ENCODE results near the gene TMEM270.

The TMEM270 gene

GRCh38 chr7:73885975-73886798 is 25.2 kb downstream of the TMEM270 start:
- WGBS (ENCODE audit: insufficient coverage), result 0% methylated on average over 15 of the region's 25 CpGs
- CTCF ChIA-PET, result interaction anchor here (0.6 to 13.0 kb wide), 11 partner anchors 24 to 143 kb away, joined by 3 to 84 read pairs (median 3); no protein-coding TSS in a partner anchor
- POLR2A ChIA-PET, result interaction anchor here (0.5 to 3.6 kb wide), 5 partner anchors 89 to 315 kb away, joined by 3 to 30 read pairs (median 4); no protein-coding TSS in a partner anchor
- H3K4me1 ChIP-seq (ENCODE audit: control extremely low read depth in 1 of 4, control insufficient read depth in 4 of 4, insufficient read depth in 4 of 4, low read length in 3 of 4), result peaks cover 0 to 49% (median 31%) of the 10 kb centered on the region in 4 experiments
- peak overlapping the region; percentile 80 to 87 for H3K27ac ChIP-seq (ENCODE audit: insufficient read depth in 1 of 2, low read depth in 1 of 2, low read length in 2 of 2, poor library complexity in 1 of 2, severe bottlenecking in 2 of 2)
- no peaks in the 10 kb centered on the region for H3K27me3 ChIP-seq (replicated peaks in 2 of 5; ENCODE audit: control insufficient read depth in 4 of 5, insufficient read depth in 5 of 5, low read length in 4 of 5)
- DNase-seq, result peak; percentile 95 to 99 (median 97)
- no peaks in the 10 kb centered on the region for H3K9me3 ChIP-seq (ENCODE audit: control extremely low read depth in 1 of 5, control insufficient read depth in 4 of 5, insufficient read depth in 2 of 5, low read depth in 1 of 5, low read length in 4 of 5)
- no peaks in the 10 kb centered on the region for H3K36me3 ChIP-seq (ENCODE audit: control insufficient read depth in 4 of 4, insufficient read depth in 4 of 4, low read length in 3 of 4)
- H3K4me3 ChIP-seq (ENCODE audit: control insufficient read depth in 1 of 7, extremely low read depth in 1 of 7, insufficient read depth in 4 of 7, low read depth in 2 of 7, low read length in 6 of 7), result peak overlapping the region in 3 of 7 experiments; percentile 7 to 35 (median 24)

- no peak overlapping the region for H3K4me3 ChIP-seq (ENCODE audit: control insufficient read depth in 1 of 7, extremely low read depth in 1 of 7, insufficient read depth in 4 of 7, low read depth in 2 of 7, low read length in 6 of 7)
- H3K36me3 ChIP-seq (ENCODE audit: control insufficient read depth in 4 of 4, insufficient read depth in 4 of 4, low read length in 3 of 4), result no peaks in the 10 kb centered on the region
- no peaks in the 10 kb centered on the region for H3K9me3 ChIP-seq (ENCODE audit: control extremely low read depth in 1 of 5, control insufficient read depth in 4 of 5, insufficient read depth in 2 of 5, low read depth in 1 of 5, low read length in 4 of 5)
- H3K27ac ChIP-seq (ENCODE audit: insufficient read depth in 1 of 2, low read depth in 1 of 2, low read length in 2 of 2, poor library complexity in 1 of 2, severe bottlenecking in 2 of 2), result no peak overlapping the region
- DNase-seq, result no peak
- ChIA-PET CTCF (interaction anchor here (0.6 to 13.0 kb wide), 6 partner anchors 12 to 138 kb away, joined by 3 to 84 read pairs (median 4); no protein-coding TSS in a partner anchor), POLR2A (interaction anchor here (3.6 kb wide), 1 partner anchor 138 kb away, joined by 30 read pairs; no protein-coding TSS in a partner anchor)
- H3K4me1 ChIP-seq (ENCODE audit: control extremely low read depth in 1 of 4, control insufficient read depth in 4 of 4, insufficient read depth in 4 of 4, low read length in 3 of 4), result peaks cover 0 to 50% (median 31%) of the 10 kb centered on the region in 4 experiments
- H3K27me3 ChIP-seq (replicated peaks in 2 of 5; ENCODE audit: control insufficient read depth in 4 of 5, insufficient read depth in 5 of 5, low read length in 4 of 5), result no peaks in the 10 kb centered on the region
- whole genome bisulfite sequencing (ENCODE audit: insufficient coverage), result 97% methylated on average over 5 of the region's 5 CpGs
These were observed 26.8 kb downstream of the TMEM270 start for GRCh38 chr7:73887762-73888161.

- POLR2A ChIA-PET, result interaction anchor here (1.0 to 2.3 kb wide), 2 partner anchors 92 to 137 kb away, joined by 3 to 15 read pairs; no protein-coding TSS in a partner anchor
- peak; percentile 91 to 96 (median 96) for DNase-seq
- WGBS (ENCODE audit: insufficient coverage), result 100% methylated on average over 1 of the region's 6 CpGs
- H3K9me3 ChIP-seq (ENCODE audit: control extremely low read depth in 1 of 5, control insufficient read depth in 4 of 5, insufficient read depth in 2 of 5, low read depth in 1 of 5, low read length in 4 of 5), result no peaks in the 10 kb centered on the region
- peaks cover 0 to 52% (median 31%) of the 10 kb centered on the region in 4 experiments for H3K4me1 ChIP-seq (ENCODE audit: control extremely low read depth in 1 of 4, control insufficient read depth in 4 of 4, insufficient read depth in 4 of 4, low read length in 3 of 4)
- no peak overlapping the region for H3K4me3 ChIP-seq (ENCODE audit: control insufficient read depth in 1 of 7, extremely low read depth in 1 of 7, insufficient read depth in 4 of 7, low read depth in 2 of 7, low read length in 6 of 7)
- no peaks in the 10 kb centered on the region for H3K36me3 ChIP-seq (ENCODE audit: control insufficient read depth in 4 of 4, insufficient read depth in 4 of 4, low read length in 3 of 4)
- no peak overlapping the region for H3K27ac ChIP-seq (ENCODE audit: insufficient read depth in 1 of 2, low read depth in 1 of 2, low read length in 2 of 2, poor library complexity in 1 of 2, severe bottlenecking in 2 of 2)
- CTCF ChIA-PET, result interaction anchor here (0.9 to 13.0 kb wide), 8 partner anchors 10 to 136 kb away, joined by 3 to 84 read pairs (median 4); no protein-coding TSS in a partner anchor
- H3K27me3 ChIP-seq (replicated peaks in 2 of 5; ENCODE audit: control insufficient read depth in 4 of 5, insufficient read depth in 5 of 5, low read length in 4 of 5), result no peaks in the 10 kb centered on the region
These were observed 28.0 kb downstream of the TMEM270 start for GRCh38 chr7:73888959-73889358.

GRCh38 chr7:73890555-73891147 is 29.7 kb downstream of the TMEM270 start:
- 94% methylated on average over 14 of the region's 16 CpGs for WGBS (ENCODE audit: insufficient coverage)
- H3K4me1 ChIP-seq (ENCODE audit: control extremely low read depth in 1 of 4, control insufficient read depth in 4 of 4, insufficient read depth in 4 of 4, low read length in 3 of 4), result peaks cover 0 to 45% (median 36%) of the 10 kb centered on the region in 4 experiments
- CTCF ChIA-PET, result interaction anchor here (0.7 to 13.0 kb wide), 5 partner anchors 10 to 135 kb away, joined by 3 to 84 read pairs (median 4); no protein-coding TSS in a partner anchor
- no peaks in the 10 kb centered on the region for H3K36me3 ChIP-seq (ENCODE audit: control insufficient read depth in 4 of 4, insufficient read depth in 4 of 4, low read length in 3 of 4)
- no peak overlapping the region for H3K27ac ChIP-seq (ENCODE audit: insufficient read depth in 1 of 2, low read depth in 1 of 2, low read length in 2 of 2, poor library complexity in 1 of 2, severe bottlenecking in 2 of 2)
- no peaks in the 10 kb centered on the region for H3K27me3 ChIP-seq (replicated peaks in 2 of 5; ENCODE audit: control insufficient read depth in 4 of 5, insufficient read depth in 5 of 5, low read length in 4 of 5)
- H3K9me3 ChIP-seq (ENCODE audit: control extremely low read depth in 1 of 5, control insufficient read depth in 4 of 5, insufficient read depth in 2 of 5, low read depth in 1 of 5, low read length in 4 of 5), result peaks cover 0 to 4% (median 0%) of the 10 kb centered on the region in 5 experiments
- H3K4me3 ChIP-seq (ENCODE audit: control insufficient read depth in 1 of 7, extremely low read depth in 1 of 7, insufficient read depth in 4 of 7, low read depth in 2 of 7, low read length in 6 of 7), result peak overlapping the region in 1 of 7 experiments; percentile 16
- POLR2A ChIA-PET, result interaction anchor here (0.6 to 2.3 kb wide), 3 partner anchors 81 to 135 kb away, joined by 3 to 15 read pairs (median 5); no protein-coding TSS in a partner anchor
- DNase-seq, result peak in 1 of 3 donors; percentile 32

- CTCF ChIA-PET, result interaction anchor here (0.6 to 13.0 kb wide), 6 partner anchors 9 to 497 kb away, joined by 3 to 84 read pairs (median 4); no protein-coding TSS in a partner anchor
- WGBS (ENCODE audit: insufficient coverage), result 91% methylated on average over 15 of the region's 16 CpGs
These were observed 30.4 kb downstream of the TMEM270 start for GRCh38 chr7:73891178-73891885.

More at GRCh38 chr7:73891178-73891885, 30.4 kb downstream of the TMEM270 start:
- Histone ChIP-seq H3K9me3 (ENCODE audit: control extremely low read depth in 1 of 5, control insufficient read depth in 4 of 5, insufficient read depth in 2 of 5, low read depth in 1 of 5, low read length in 4 of 5) (peaks cover 0 to 10% (median 0%) of the 10 kb centered on the region in 5 experiments), H3K27me3 (replicated peaks in 2 of 5; ENCODE audit: control insufficient read depth in 4 of 5, insufficient read depth in 5 of 5, low read length in 4 of 5) (no peaks in the 10 kb centered on the region), H3K4me1 (ENCODE audit: control extremely low read depth in 1 of 4, control insufficient read depth in 4 of 4, insufficient read depth in 4 of 4, low read length in 3 of 4) (peaks cover 0 to 42% (median 30%) of the 10 kb centered on the region in 4 experiments), H3K36me3 (ENCODE audit: control insufficient read depth in 4 of 4, insufficient read depth in 4 of 4, low read length in 3 of 4) (no peaks in the 10 kb centered on the region), H3K4me3 (ENCODE audit: control insufficient read depth in 1 of 7, extremely low read depth in 1 of 7, insufficient read depth in 4 of 7, low read depth in 2 of 7, low read length in 6 of 7) (no peak overlapping the region), H3K27ac (ENCODE audit: insufficient read depth in 1 of 2, low read depth in 1 of 2, low read length in 2 of 2, poor library complexity in 1 of 2, severe bottlenecking in 2 of 2) (no peak overlapping the region)
- POLR2A ChIA-PET, result interaction anchor here (0.6 to 1.2 kb wide), 2 partner anchors 80 to 135 kb away, joined by 5 to 6 read pairs; no protein-coding TSS in a partner anchor
- no peak for DNase-seq
